NCI-H2081 treated with DMSO at 0.1 percent for 48 hours (cell line): Measurements from ENCODE around the gene TLDC2.
A peak's percentile ranks its signal among the peaks of the same experiment; 100 is the strongest.
"Not testable (repeated sequence)": the region's sequence is repeated elsewhere in the genome, so short reads cannot be mapped to it uniquely, and the experiment has no call there.

Experiments used
- DNase-seq: peaks from one replicate; lab custom pipeline; 2025; lab: John Stamatoyannopoulos, UW

TLDC2 gene

DNA sequence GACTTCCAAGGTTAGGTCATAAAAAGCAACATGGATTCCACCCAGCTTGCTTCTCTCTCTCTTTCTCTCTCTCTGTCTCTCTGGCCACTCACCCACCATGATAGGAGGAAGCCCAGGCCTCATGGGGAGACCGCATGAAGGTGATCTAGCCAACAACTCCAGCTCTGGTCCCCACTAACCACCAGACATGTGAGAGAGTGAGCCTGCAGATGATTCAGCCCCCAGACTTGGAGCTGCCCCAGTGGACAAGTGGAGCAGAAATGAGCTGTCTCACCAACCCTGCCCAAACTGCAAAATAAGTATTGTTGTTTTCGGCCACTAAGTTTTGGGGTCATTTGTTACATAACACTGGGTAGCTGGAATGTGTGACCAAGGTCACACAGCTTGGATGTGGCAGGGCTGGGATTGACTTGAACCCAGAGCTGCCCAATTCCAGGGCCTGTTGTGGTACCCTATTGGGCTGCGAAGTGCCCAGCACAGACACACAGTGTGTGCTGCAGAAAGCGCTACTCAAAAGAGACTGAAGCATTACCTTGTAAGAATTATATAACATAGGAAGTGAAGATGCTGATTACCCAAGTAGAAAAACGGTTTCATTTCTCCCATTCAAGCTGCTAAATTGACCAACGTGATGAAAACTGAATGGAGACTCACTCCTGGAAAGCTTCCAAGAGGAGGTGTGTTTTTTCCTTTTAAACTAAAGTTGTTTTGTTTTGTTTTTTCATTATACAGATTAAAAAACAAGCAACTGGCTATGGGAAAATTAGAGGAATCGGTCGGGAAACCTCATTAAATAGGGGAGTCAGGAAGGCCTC lies 9.1 kb upstream of the TLDC2 start:
- DNase-seq: no peak

DNA sequence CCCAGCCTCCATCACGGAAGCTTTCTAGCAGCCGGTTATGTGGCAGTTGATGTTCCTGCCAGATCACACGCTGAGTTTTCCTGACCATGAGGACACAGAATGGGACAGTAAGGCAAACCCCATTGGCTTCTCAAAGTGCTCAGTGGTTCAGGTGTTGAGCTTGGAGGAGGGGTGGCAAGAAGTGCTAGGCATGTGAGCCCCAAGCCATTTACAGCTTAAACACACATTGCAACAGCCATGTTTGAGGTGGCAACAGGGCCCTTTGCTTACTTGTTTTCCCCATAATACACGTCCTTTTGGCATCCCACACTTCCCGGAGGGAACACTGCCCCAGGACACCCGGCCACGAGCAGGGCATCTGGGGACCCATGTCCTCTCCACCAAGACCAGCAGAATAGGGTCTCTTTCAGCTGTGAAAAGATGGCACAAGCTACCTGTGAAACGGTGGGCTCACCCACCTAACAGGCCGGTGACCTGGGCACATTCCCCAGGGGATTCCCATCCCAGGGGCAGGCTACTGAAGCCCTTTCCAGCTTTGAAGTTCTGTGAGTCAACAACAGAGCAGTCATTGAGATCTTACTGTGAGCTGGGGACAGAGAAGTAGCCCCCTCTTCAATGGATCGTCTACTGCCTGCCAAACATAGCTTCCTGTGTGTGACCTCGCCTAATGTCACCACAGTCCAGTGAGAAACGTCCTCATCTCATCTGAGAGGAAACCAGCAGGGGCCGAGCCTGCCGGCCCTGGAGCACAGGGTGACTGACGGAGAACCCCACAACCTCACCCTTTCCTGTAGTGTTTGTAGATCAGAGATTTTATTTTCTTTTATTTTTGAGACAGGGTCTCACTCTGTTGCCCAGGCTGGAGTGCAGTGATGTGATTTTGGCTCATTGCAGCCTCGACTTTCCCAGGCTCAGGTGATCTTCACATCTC lies 4.0 kb upstream of the TLDC2 start:
- DNase-seq: no peak

DNA sequence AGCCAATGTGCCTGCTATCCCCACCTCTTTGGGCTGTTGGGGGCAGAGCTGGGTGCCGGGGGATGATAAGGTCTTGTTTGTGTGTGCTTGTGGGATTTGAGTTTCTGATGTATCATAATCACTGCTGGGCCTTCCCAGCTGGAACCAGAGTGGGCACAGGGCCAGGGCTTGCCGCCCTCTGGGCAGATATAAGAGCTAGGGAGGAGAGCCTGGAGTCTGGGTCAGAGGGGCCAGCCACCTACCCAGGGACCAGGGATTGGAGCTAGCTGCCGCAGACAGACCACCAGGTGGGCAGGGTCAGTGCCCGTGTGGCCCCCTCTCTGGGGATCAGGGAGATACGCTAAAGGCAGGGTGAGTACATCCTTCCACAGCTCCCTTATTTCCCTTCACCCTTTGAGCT lies 3.1 kb upstream of the TLDC2 start:
- no peak for DNase-seq

DNA sequence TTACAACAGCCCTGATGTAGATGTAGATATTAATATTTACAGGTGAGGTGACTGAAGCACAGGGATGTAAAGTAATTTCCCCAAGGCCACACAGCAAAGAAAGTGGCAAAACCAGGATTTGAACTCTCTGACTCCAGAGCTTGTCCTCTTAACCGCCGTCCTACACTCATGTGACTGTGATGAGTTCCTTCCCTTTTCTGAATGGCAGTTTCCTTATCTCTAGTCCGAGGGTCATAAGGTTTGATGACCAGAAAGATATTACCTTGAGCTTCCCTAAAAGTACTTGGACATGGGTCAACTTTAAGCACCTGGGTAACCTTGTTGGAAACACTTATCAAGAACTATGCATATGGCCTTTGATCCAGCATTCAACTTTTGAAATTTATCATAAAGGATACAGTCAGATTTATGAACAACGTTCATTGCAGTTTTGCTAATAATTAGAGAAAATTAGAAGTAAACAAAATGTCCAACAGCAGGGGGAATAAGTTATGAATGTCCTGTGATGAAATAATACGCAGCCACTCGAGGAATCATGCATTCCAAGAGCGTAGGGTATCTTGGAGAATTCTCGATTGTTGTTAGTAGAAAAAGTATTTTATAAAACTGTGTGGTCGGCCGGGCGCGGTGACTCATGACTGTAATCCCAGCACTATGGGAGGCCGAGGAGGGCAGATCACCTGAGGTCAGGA lies 2.3 kb upstream of the TLDC2 start:
- no peak for DNase-seq

DNA sequence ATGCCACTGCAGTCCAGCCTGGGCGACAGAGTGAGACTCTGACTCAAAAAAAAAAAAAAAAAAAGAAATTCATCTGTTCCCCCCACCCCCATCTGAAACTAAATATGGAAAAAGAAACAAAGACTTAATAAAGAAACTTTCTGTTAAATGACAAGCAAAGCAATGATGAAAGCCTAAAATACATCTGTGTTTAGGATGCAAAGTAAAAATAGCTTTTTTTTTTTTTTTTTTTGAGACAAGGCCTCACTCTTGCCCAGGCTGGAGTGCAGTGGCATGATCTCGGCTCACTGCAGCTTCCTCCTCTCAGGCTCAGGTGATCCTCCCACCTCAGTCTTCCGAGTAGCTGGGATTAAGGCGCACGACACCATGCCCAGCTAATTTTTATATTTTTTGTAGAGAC lies 845 bp upstream of the TLDC2 start:
- not testable (repeated sequence) for DNase-seq

DNA sequence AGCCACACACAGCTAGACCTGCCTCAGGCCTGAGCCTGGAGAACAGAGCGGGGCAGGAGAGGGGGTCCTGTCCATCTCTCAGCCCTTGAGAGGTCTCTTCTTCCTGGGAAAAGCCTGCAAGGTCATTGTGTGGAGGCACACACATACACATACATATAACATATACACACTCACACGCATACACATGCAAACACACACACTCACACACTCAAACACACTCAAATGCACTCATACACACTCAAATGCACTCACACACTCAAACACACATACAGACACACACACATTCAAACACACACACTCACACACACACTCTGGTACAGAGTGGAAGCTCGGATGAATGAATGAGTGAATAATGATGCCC lies 515 bp downstream of the TLDC2 start:
- no peak for DNase-seq

DNA sequence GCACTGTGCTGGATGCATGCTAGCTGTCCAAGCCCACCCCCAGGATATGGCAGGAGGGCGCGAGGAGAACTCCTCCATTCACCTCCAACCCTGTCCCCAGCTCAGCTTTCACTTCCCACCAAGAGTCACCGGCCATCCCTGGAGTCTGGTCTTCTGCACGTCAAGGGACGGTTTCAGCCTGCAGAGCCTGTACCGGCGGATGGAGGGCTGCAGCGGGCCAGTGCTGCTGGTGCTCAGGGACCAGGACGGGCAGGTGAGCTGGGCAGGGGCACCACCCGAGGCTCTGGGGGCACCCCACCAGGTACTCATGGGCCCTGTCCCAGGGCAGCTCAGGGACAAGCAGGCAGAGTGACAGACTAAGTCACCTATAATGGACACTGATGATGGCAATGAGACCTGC lies 3.0 kb downstream of the TLDC2 start:
- DNase-seq: no peak

DNA sequence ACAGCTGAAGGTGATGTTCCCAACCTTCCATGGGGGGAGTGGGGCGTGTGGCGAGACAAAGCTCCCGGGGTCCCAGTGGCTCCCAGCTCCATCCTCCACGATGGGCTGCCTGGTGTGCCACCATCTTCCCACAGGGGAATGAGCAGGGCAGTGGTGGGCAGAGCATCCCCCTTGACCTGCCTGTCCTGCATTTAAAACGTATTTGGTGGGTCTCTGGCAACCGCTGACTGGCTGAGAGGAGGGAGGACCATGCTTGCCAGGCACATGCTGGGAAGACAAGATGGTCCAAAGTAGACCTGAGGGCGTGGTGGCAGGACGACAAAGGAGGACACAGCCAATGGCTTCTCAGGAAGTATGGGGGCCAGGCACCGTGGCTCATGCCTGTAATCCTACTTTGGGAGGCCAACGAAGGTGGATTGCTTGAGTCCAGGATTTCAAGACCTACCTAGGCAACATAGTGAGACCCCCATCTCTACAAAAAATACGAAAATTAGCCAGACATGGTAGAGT lies 4.9 kb downstream of the TLDC2 start:
- no peak for DNase-seq

DNA sequence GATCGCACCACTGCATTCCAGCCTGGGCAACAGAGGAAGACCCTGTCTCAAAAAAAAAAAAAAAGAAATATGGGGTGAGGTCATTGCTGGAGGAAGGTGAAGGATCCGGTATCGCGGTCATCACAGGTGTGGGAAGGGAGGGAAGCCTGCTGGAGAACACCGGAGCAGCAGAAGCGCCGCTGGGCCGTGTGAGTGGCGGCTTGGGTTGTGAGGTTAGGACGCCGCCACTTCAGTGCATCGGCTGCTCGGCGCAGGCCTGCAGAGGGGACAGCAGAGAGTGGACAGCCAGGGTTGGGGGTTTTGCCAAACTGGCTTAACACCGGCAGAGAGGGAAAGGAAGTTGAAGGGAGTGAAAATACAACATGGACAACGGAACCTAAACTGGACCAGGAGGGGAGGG lies 5.4 kb downstream of the TLDC2 start:
- no peak for DNase-seq

DNA sequence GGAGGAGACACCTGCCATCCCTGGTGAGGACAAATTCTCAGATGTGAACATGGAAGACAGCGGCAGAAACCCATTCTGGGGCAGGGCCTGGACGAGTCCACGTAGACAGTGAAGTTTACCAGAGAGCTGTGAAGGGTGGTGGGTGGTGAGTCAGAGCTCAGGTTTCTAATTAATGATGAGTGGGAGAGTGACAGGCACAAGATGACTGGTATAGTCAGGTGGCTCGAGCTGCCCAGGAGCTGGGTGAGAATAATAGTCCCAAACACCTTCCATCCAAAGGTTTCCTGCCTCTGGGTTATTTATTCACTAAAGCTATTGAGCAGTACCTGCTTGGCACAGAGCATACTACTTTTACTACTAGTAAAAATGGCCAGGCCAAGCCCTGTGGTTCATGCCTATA lies 6.0 kb downstream of the TLDC2 start:
- DNase-seq: no peak

DNA sequence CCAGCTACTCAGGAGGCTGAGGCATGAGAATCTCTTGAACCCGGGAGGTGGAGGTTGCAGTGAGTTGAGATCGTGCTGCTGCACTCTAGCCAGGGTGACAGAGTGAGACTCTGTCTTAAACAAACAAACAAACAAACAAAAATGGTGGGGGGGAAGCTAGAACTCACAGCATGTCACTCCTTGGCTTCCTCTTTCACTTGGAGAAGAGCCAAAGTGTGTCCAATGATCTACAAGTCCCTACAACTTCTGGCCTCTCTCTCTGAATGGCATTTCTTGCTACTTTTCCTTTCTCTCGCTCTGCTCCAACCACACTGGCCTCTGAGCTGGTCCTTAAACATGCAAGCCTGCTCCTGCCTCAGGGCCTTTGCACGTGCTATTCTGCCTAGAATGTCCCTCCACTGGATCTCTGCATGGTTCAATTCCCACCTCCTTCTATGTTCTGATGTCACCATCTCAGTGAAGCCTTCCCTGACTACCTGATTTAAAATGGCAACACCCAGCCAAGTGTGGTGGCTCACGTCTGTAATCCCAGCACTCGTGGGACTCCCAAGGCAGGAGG lies 8.1 kb downstream of the TLDC2 start:
- DNase-seq: no peak

DNA sequence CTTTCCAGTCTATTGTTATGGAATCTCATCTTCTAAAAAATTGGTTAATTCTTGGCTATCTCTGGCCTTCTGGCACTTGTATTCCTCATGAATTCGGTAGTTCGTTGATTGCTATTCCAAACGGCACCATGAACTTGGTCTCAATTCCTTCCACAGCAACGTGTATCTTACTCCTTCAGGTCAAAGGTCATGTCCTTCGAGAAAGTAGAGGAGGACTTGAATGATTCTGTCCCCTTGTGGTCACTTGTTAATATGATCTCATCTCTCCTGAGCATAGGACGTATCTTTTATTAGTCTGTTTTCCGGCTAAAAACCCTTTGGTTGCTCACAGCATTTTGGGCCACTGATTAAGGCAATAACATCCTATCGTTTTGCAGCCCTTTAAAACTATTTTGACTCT lies 9.4 kb downstream of the TLDC2 start:
- no peak for DNase-seq

DNA sequence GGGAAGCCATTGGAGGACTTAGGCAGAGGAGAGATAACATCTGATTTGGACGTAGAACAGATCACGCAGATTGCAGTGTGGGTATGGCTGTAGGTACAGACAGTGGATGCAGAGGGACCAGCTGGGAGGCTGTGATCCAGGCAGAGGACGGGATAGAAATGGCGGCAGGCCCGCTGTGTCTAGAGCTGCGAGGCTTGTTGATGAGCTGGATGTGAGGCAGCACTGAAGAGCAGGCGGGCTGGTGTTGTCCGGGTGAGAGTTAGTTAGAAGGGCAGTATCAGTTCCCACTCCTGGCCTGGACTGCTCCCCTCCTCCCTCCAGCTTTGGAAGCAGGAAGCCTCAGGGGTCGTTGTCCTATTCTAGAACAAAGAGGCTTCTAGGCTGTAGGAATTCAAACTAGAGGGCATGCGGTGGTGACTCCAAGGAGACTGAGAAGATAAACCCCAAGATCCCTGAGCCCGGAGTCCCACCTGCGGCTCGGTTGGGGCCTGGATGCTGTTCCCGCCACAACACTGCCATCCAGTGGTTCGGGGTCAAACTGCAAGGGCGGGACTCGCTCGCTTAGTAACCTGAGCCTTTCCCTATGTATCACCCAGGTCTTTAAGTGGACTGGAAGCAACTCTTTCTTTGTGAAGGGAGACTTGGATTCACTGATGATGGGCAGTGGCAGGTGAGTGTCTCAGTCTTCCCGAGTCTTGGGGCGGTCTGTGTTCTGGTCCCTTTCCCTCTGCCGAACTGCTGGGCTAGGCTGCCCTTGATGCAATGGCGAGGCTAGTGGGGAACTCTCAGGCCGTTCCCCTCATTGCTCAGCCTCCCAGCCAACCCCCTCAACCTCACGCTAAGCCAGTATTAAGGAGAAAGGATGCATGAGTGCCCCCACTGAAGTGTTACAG lies 11.2 kb downstream of the TLDC2 start:
- peak; percentile 38 for DNase-seq

DNA sequence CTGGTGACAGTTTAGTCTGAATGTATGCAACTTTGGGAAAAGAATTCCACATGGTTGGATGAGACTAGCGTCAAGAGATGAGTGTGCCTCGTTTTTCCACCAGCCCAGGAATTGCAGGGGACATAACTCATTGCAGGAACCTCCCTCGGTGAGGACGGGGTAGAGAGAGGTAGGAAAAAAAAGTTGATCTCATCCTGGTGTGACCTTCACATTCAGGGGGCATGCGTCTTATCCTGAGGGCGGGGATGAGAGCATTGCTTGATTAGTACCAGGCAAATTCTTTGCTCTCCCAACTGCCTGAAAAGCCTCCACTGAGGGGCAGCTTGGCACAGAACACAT lies 11.8 kb downstream of the TLDC2 start:
- no peak for DNase-seq

DNA sequence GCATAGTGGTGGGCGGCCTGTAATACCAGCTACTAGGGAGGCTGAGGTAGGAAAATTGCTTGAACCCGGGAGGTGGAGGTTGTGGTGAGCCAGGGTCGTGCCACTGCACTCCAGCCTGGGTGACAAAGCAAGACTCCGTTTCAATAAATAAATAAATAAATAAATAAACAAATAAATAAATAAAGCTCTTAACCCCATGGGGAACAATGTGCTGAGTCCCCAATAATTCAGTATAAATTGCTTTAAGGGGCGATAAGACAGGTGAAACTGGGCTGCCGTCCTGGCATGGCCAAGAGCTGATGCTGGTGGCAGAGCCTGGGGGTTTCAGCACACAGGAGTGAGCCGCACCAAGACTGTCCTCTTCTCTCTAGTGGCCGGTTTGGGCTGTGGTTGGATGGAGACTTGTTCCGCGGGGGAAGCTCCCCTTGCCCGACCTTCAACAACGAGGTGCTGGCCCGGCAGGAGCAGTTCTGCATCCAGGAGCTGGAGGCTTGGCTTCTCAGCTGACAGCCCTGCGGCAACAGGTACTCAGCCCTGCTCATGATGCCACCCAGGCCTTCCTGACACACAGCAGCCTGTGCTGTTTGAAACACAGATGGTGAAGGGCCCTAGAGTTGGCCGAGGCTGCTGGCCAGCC lies 13.1 kb downstream of the TLDC2 start:
- no peak for DNase-seq

DNA sequence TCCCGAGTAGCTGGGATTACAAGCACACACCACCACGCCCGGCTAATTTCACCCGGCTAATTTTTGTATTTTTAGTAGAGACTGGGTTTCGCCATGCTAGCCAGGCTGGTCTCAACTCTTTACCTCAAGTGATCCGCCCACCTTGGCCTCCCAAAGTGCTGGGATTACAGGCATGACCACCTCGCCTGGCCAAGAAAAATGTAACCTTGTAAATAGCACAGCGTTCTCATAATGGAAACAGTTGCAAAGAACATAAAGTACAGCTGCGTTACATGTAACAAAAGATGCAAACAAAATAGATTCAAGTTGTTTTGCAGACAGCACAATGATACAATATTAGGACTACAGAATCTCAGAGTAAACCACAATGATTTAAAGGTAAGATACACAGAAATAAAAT lies 14.6 kb downstream of the TLDC2 start:
- no peak for DNase-seq

DNA sequence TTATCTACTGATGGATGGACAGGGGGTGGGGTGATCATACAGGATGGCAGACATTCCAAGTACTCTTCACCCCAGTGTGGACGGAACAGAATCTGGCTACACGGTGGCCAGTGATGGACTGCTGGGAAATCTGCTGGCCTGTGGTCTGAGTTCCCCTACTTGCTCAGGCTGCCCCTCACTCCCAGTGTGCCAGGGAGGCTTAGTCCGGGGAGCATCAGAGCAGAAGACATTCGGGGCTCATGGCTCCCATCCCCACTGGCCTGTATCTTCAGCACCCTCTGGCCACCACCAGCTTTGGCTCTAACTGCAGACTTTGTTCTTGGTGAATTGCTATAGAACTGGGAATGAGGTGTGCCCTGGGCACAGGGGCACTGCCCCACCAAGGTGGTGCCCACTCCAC lies 15.3 kb downstream of the TLDC2 start:
- DNase-seq: no peak

DNA sequence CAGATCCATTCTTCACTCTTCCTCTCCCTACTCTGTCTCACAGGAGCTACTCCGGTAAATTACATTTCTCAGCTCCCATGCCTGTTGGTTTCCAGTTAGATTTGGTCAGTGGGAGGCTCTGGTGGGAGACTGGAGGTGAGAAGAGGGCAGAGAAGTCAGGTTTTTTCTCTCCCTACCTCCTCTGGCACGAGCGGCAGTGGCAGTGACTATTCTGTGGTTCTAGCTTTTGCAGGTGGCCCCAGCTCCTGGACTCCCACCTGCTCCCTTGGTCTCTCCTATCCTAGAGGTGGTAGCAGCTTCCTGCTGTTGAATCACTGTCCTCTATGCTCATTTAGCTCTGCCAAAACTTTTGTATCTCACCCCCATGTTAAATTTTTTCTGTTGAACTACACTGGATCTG lies 17.9 kb downstream of the TLDC2 start:
- no peak for DNase-seq

DNA sequence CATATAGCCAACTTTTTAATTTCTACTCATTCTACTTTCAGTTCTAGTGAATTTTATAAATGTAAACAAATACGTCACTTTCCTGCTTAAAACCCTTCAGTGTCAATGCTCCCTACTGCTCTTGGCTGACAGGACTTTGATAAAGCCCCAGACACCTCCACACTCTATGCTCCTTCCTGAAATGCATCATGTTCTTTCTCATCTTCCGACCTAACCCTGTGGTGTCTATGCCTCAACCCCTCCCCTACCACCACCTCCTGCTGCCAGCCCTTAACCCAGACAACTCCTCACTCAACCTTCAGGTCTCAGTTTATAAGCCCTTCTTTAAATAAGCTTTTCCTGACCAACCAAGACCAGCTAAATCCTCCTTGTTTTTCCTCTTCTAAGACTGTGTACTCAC lies 19.1 kb downstream of the TLDC2 start:
- DNase-seq: no peak

DNA sequence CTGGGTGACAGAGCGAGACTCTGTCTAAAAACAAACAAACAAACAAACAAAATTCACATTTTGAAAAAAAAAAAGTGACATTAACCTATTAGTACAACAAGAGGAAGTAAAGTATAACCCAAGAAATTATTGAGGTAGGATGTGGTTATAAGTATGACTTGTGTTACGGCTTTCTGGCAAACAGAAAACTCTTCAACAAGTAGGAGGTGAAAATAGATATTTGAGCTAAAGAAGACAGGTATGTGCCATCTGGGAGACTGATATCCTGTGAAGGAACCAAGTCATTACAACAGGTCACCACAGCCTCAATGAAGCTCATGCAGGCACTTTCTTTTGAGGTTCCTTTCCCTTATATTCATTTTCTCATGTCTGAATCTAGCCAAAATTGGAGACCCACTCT lies 28.8 kb downstream of the TLDC2 start:
- DNase-seq: no peak

DNA sequence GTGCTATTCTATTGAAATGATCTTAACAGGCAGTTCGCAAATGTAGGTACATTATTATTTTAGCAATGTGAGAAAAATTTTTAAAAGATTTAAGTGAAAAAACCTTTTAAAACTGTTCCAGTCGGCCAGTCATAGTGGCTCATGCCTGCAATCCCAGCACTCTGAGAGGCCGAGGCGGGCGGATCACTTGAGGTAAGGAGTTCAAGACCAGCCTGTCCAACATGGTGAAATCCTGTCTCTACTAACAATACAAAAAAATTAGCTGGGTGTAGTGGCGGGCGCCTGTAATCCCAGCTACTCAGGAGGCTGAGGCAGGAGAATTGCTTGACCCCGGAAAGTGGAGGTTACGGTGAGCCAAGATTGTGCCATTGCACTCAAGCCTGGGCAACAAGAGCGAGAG lies 29.6 kb downstream of the TLDC2 start:
- DNase-seq: not testable (repeated sequence)
